Cardiac muscle cell (in vitro differentiated cells and primary cell): ENCODE measurements around the gene AIG1. TPM values are rescaled to one million over a fixed set of nuclear protein-coding genes. Genes with fewer than 3 reads are reported as not detected.

Experiments used
- DNase-seq, 2 donors: peaks; one replicate each; pipeline versions ENCODE4 v3.0.0 to v3.0.0-alpha.2; 2010 to 2017; ENCODE audit warnings: low read depth in 1 of 2, low spot score in 1 of 2
- H3K27ac ChIP-seq: fragments of 200-600 bp; sonication (generic); 2 replicates; pipeline ENCODE4 v1.5.1; 2016
- H3K27me3 ChIP-seq: fragments of 200-600 bp; sonication (generic); 2 replicates; pipeline ENCODE4 v1.6.0; 2016; ENCODE audit warnings: control low read depth
- H3K36me3 ChIP-seq: fragments of 200-600 bp; sonication (generic); 2 replicates; pipeline ENCODE4 v1.5.1; 2016; ENCODE audit warnings: control low read depth
- H3K4me1 ChIP-seq: fragments of 200-600 bp; sonication (generic); 2 replicates; pipeline ENCODE4 v1.8.1; 2017; ENCODE audit warnings: low read depth, mild to moderate bottlenecking, mixed run types
- H3K4me3 ChIP-seq: fragments of 200-600 bp; sonication (generic); 2 replicates; pipeline ENCODE4 v1.5.1; 2016; ENCODE audit warnings: mild to moderate bottlenecking
- H3K9me3 ChIP-seq: fragments of 200-600 bp; sonication (generic); 2 replicates; pipeline ENCODE4 v1.5.1; 2017; ENCODE audit warnings: low read depth, mild to moderate bottlenecking, control low read depth
- polyA plus RNA-seq: library from polyadenylated mRNA; unstranded; fragments of >200 nt; fragmentation: Nextera tagmentation; extraction: Ambion mirVana; gene quantifications from 2 replicates; pipeline ENCODE4 v1.2.1, GENCODE V29; 2016
- total RNA-seq: library from RNA; depleted of rRNA; stranded (reverse); fragments of >200 nt; gene quantifications from 2 replicates; pipeline ENCODE4 v1.2.3, GENCODE V29; 2016
- TF ChIP-seq, protein P1 (sequence below): IDR thresholded peaks from 2 replicates; pipeline ENCODE4 v1.5.1; 2012; ENCODE audit warnings: low read depth, mild to moderate bottlenecking, low read length

The AIG1 gene
- total and polyA plus RNA-seq, 2 experiments from 2014 or later = 35.9 to 55.4 TPM

DNA sequence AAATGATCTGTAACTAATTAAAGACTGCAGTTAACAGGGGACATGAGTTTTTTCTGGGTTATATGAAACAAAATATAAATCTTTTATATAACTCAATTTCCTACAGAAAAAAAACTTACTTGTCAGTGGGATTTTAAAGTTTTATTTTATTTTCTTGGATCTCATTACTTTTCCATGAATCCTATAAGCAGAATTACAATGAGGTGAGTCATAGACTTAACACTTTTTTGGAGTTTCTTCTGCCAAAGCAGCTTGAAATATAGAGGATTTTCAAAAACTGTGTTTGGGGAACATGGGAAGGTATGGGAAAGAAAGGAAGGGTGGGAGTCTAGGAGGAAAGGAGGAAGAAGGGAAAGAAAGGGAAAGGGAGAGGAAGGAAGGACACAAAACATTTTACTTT, 130.7 kb downstream of the AIG1 start:
- no peak overlapping the region for H3K4me3 ChIP-seq
- no peak for DNase-seq
- no peaks in the 10 kb centered on the region for H3K9me3 ChIP-seq
- TF ChIP-seq, protein P1, sequence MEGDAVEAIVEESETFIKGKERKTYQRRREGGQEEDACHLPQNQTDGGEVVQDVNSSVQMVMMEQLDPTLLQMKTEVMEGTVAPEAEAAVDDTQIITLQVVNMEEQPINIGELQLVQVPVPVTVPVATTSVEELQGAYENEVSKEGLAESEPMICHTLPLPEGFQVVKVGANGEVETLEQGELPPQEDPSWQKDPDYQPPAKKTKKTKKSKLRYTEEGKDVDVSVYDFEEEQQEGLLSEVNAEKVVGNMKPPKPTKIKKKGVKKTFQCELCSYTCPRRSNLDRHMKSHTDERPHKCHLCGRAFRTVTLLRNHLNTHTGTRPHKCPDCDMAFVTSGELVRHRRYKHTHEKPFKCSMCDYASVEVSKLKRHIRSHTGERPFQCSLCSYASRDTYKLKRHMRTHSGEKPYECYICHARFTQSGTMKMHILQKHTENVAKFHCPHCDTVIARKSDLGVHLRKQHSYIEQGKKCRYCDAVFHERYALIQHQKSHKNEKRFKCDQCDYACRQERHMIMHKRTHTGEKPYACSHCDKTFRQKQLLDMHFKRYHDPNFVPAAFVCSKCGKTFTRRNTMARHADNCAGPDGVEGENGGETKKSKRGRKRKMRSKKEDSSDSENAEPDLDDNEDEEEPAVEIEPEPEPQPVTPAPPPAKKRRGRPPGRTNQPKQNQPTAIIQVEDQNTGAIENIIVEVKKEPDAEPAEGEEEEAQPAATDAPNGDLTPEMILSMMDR = no peak
- no peak overlapping the region for H3K27ac ChIP-seq
- no peaks in the 10 kb centered on the region for H3K27me3 ChIP-seq
- no peaks in the 10 kb centered on the region for H3K36me3 ChIP-seq
- peaks cover under 1% of the 10 kb centered on the region for H3K4me1 ChIP-seq

DNA sequence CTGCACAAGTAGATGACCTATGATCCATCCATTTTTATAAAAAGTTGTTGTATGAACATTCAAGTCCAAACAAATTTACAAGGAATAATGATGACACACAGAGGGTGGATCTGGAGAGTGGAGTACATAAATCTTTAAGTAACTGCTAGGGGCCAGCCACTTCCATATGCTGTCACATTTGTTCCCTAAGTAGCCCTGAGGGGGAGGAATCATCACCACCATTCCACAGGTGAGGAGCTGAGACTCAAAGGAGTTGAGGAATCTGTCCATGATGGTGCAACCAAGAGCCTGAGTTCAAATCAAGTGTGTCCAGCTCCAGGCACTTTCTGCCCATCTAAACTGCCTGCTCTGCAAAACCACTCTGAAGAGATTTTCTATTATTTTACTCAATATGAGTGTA, 132.1 kb downstream of the AIG1 start:
- Histone ChIP-seq H3K27ac (no peak overlapping the region), H3K4me3 (no peak overlapping the region), H3K4me1 (peaks cover 3% of the 10 kb centered on the region), H3K36me3 (no peaks in the 10 kb centered on the region), H3K9me3 (no peaks in the 10 kb centered on the region), H3K27me3 (no peaks in the 10 kb centered on the region)
- DNase-seq = no peak
- TF ChIP-seq, protein P1 = no peak

DNA sequence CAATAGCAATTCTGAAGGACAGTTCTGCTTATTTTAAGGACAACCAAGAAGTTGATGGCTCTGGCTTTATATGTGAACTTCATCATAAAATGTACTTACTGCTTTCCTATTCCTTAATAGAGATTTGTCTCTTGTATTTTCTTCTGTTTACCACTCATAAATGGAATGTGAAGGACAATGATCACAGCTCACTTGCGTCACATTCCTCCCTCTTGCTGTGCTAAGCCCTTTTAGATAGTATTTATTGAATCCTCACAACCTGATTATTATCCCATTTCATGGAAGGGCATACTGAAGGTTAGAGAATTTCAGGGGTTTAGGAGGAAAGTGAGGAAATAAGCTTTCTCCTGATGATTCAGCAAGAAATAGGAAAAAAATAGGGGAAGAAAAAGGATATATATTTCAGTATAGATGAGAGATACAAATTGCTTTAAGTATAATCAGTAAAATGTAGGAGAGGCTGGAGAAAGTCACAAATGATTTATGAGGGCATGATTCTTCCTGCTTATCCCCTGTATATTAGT, 132.9 kb downstream of the AIG1 start:
- H3K9me3 ChIP-seq = no peaks in the 10 kb centered on the region
- TF ChIP-seq, protein P1 = no peak
- no peak overlapping the region for H3K27ac ChIP-seq
- H3K4me1 ChIP-seq = peaks cover 3% of the 10 kb centered on the region
- DNase-seq = no peak
- H3K27me3 ChIP-seq = no peaks in the 10 kb centered on the region
- H3K4me3 ChIP-seq = no peak overlapping the region
- no peaks in the 10 kb centered on the region for H3K36me3 ChIP-seq

DNA sequence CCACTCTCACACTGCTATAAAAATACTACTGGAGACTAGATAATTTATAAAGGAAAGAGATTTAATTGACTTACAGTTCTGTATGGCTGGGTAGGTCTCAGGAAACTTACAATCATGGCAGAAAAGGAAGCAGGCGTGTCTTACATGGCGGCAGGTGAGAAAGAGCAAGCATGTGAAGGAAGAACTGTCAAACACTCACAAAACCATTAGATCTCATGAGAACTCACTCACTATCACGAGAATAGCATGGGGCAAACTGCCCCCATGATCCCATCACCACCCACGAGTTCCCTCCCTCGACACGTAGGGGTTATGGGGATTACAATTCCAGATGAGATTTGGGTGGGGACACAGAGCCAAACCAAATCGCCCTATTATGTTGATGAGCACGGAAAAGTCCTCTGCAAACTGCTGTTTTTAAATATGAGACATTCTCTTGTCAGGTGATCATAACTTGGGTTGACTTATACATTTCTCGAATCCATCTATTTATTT, 133.5 kb downstream of the AIG1 start:
- Histone ChIP-seq H3K27ac (no peak overlapping the region), H3K27me3 (no peaks in the 10 kb centered on the region), H3K4me1 (peaks cover 3% of the 10 kb centered on the region), H3K4me3 (no peak overlapping the region), H3K9me3 (no peaks in the 10 kb centered on the region), H3K36me3 (no peaks in the 10 kb centered on the region)
- TF ChIP-seq, protein P1 = no peak
- DNase-seq = no peak

DNA sequence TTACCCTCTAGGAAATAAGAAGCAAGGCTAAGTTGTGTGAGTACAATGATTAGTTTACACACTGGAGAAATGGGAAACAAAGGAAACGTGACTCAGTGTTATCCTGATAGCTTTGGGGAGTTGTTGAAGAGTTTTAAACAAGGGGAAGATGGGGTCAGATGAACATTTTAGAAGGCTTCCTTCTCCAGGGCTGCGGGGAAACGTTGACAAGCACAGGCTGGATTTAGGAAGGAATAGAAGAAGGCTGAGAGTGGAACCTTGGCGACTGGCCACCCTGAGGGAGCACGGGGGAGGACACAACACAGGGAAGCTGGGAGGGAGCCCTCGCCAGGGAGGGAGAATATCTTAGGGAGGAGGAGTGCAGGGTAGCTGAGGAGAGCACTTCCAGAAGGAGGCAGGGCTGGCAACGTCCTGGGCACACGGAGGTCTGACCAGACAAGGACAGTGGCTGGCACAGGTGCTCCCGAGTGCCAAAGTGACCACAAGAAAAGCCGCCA, 134.7 kb downstream of the AIG1 start:
- Histone ChIP-seq H3K27me3 (no peaks in the 10 kb centered on the region), H3K4me1 (peaks cover 3% of the 10 kb centered on the region), H3K4me3 (no peak overlapping the region), H3K36me3 (no peaks in the 10 kb centered on the region), H3K9me3 (no peaks in the 10 kb centered on the region), H3K27ac (no peak overlapping the region)
- peak in 1 of 2 donors; percentile 60 for DNase-seq
- TF ChIP-seq, protein P1 = no peak
